Loucy (cell line): ENCODE measurements around the gene MXRA8.

ENCODE experiments used
- H2AFZ ChIP-seq: fragments of 200-600 bp; sonication (generic); 2 replicates; pipeline ENCODE4 v1.6.0; 2016; ENCODE audit warnings: antibody characterized with exemption, mild to moderate bottlenecking, low read length, moderate library complexity
- H3F3A ChIP-seq: fragments of 200-600 bp; 2 replicates; pipeline ENCODE4 v1.6.0; 2016; ENCODE audit warnings: antibody characterized with exemption, low read depth, mild to moderate bottlenecking
- H3K27me3 ChIP-seq: fragments of 200-600 bp; sonication (generic); 2 replicates; pipeline ENCODE4 v1.6.1; 2014; ENCODE audit warnings: low read length, mild to moderate bottlenecking; ENCODE audit not compliant: insufficient read depth, poor library complexity, severe bottlenecking
- H3K36me3 ChIP-seq: fragments of 200-600 bp; sonication (generic); 2 replicates; pipeline ENCODE4 v1.6.1; 2016; ENCODE audit warnings: low read length; ENCODE audit not compliant: insufficient read depth
- H3K4me1 ChIP-seq: fragments of 200-600 bp; sonication (generic); 2 replicates; pipeline ENCODE4 v1.5.1; 2014; ENCODE audit warnings: low read length, mild to moderate bottlenecking; ENCODE audit not compliant: insufficient read depth, poor library complexity, severe bottlenecking
- H3K4me2 ChIP-seq: fragments of 200-600 bp; sonication (generic); 2 replicates; pipeline ENCODE4 v1.6.0; 2014; ENCODE audit warnings: antibody characterized with exemption, low read length, low read depth, mild to moderate bottlenecking; ENCODE audit not compliant: poor library complexity, severe bottlenecking
- H3K4me3 ChIP-seq: fragments of 200-600 bp; sonication (generic); 2 replicates; pipeline ENCODE4 v1.5.1; 2014; ENCODE audit warnings: low read length, mild to moderate bottlenecking, mixed read lengths; ENCODE audit not compliant: poor library complexity, severe bottlenecking
- H3K79me2 ChIP-seq: fragments of 200-600 bp; sonication (generic); 2 replicates; pipeline ENCODE4 v1.6.1; 2014; ENCODE audit warnings: low read length; ENCODE audit not compliant: insufficient read depth
- H3K9ac ChIP-seq: fragments of 200-600 bp; sonication (generic); 2 replicates; pipeline ENCODE4 v1.6.0; 2014; ENCODE audit warnings: mild to moderate bottlenecking, low read depth, low read length, moderate library complexity; ENCODE audit not compliant: poor library complexity, severe bottlenecking
- H3K9me2 ChIP-seq: fragments of 200-600 bp; sonication (generic); replicated peaks from 2 replicates; pipeline ENCODE4 v1.6.1; 2016; ENCODE audit warnings: low read depth, low read length, mixed read lengths
- H3K9me3 ChIP-seq: fragments of 200-600 bp; sonication (generic); 2 replicates; pipeline ENCODE4 v1.6.1; 2014; ENCODE audit warnings: mild to moderate bottlenecking, antibody characterized with exemption, low read length, low read depth; ENCODE audit not compliant: insufficient read depth
- H4K20me1 ChIP-seq: fragments of 200-600 bp; sonication (generic); 2 replicates; pipeline ENCODE4 v1.6.0; 2014; ENCODE audit warnings: antibody characterized with exemption, low read length, mild to moderate bottlenecking; ENCODE audit not compliant: insufficient read depth, poor library complexity, severe bottlenecking
- CTCF ChIP-seq: fragments of 200-600 bp; sonication (generic); conservative IDR thresholded peaks from 2 replicates; pipeline ENCODE4 v1.5.1; 2014; ENCODE audit warnings: mild to moderate bottlenecking, antibody characterized with exemption, low read length
- EZH2phosphoT487 ChIP-seq: fragments of 200-600 bp; IDR thresholded peaks from 2 replicates; pipeline ENCODE4 v1.6.1; 2018; ENCODE audit warnings: antibody characterized with exemption, mild to moderate bottlenecking, moderate library complexity, borderline replicate concordance

The MXRA8 gene

GRCh38 chr1:1311107-1312104, 46.9 kb downstream of the MXRA8 start:
- Histone ChIP-seq H3K9ac (no peak overlapping the region), H2AFZ (no peak overlapping the region), H3K4me2 (no peak overlapping the region), H3F3A (no peaks in the 10 kb centered on the region; the same call in 1 of the 2 replicates), H3K36me3 (peaks cover 40% of the 10 kb centered on the region; the same call in 1 of the 2 replicates), H4K20me1 (peaks cover 18% of the 10 kb centered on the region), H3K79me2 (peaks cover 43% of the 10 kb centered on the region), H3K27me3 (no peaks in the 10 kb centered on the region), H3K9me2 (no peaks in the 10 kb centered on the region), H3K4me1 (peaks cover 16% of the 10 kb centered on the region), H3K4me3 (no peak overlapping the region), H3K9me3 (no peaks in the 10 kb centered on the region)
- TF ChIP-seq CTCF (no peak), EZH2phosphoT487 (no peak)

DNA sequence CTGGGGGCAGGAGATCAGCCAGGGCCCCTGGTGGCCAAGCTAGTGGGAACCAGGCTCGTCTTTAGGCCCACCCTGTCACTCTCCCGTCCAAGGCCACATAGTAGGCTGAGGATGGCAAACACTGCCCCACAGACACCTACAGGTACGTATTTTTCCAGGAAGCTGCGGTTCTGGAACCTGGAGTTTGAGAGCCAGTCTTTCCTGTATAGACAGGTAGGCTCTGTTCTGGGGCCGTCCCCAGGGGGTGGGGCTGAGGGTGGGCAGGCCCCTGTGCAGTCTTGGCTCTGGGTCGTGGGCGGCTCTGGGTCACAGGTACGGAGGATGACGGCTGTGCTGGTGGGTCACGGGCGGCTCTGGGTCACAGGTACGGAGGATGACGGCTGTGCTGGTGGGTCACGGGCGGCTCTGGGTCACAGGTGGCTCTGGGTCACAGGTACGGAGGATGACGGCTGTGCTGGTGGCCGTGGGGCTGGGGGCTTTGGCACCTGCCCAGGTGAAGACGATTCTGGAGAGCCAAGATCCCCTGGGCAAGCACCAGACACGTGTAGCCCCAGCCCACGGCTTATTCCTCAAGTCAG, 47.8 kb downstream of the MXRA8 start:
- Histone ChIP-seq H3K79me2 (peaks cover 50% of the 10 kb centered on the region), H3K9me2 (no peaks in the 10 kb centered on the region), H3K36me3 (peaks cover 40% of the 10 kb centered on the region; the same call in 1 of the 2 replicates), H3K4me2 (no peak overlapping the region), H3K27me3 (no peaks in the 10 kb centered on the region), H3K9me3 (no peaks in the 10 kb centered on the region), H4K20me1 (peaks cover 24% of the 10 kb centered on the region), H3K4me3 (peak overlapping the region; percentile 98), H3F3A (no peaks in the 10 kb centered on the region; the same call in 1 of the 2 replicates), H3K9ac (no peak overlapping the region), H2AFZ (no peak overlapping the region), H3K4me1 (peaks cover 24% of the 10 kb centered on the region)
- TF ChIP-seq EZH2phosphoT487 (no peak), CTCF (no peak)

DNA sequence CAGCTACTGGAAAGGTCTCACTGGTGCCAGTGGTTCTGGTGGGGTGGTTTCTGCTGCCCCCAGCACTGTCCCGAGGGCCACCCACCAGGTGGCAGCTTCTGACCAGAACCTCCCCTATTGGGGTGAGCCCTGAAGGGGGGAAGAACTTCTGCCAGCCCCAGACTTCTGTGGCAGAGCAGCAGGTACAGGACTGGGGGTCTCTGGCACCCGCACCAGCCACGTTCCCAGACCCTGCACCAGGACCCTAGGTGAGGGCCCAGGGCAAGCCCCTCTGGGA, 48.3 kb downstream of the MXRA8 start:
- H3K9me2 ChIP-seq = no peaks in the 10 kb centered on the region
- H3K9ac ChIP-seq = peak overlapping the region; percentile 96
- H3K4me3 ChIP-seq = peak overlapping the region; percentile 98
- peaks cover 28% of the 10 kb centered on the region for H4K20me1 ChIP-seq
- peaks cover 37% of the 10 kb centered on the region; the same call in 1 of the 2 replicates for H3K36me3 ChIP-seq
- no peak overlapping the region for H2AFZ ChIP-seq
- H3K79me2 ChIP-seq = peaks cover 45% of the 10 kb centered on the region
- peaks cover 28% of the 10 kb centered on the region for H3K4me1 ChIP-seq
- no peaks in the 10 kb centered on the region for H3K27me3 ChIP-seq
- TF ChIP-seq EZH2phosphoT487 (no peak), CTCF (no peak)
- no peaks in the 10 kb centered on the region; the same call in 1 of the 2 replicates for H3F3A ChIP-seq
- H3K4me2 ChIP-seq = peak overlapping the region; percentile 87
- no peaks in the 10 kb centered on the region for H3K9me3 ChIP-seq
